GM23248 (cell line): ENCODE data around the gene ARHGEF4.

Experiments
- EZH2 ChIP-seq: fragments of 200-600 bp; sonication (generic); IDR thresholded peaks from 2 replicates; pipeline ENCODE4 v1.6.1; 2018; ENCODE audit warnings: antibody characterized with exemption, mild to moderate bottlenecking; ENCODE audit not compliant: insufficient read depth, poor library complexity, severe bottlenecking
- EZH2phosphoT487 ChIP-seq: fragments of 200-600 bp; sonication (generic); IDR thresholded peaks from 2 replicates; pipeline ENCODE4 v1.6.1; 2018; ENCODE audit warnings: antibody characterized with exemption, moderate library complexity, mild to moderate bottlenecking, low read depth; ENCODE audit not compliant: insufficient read depth

DNA sequence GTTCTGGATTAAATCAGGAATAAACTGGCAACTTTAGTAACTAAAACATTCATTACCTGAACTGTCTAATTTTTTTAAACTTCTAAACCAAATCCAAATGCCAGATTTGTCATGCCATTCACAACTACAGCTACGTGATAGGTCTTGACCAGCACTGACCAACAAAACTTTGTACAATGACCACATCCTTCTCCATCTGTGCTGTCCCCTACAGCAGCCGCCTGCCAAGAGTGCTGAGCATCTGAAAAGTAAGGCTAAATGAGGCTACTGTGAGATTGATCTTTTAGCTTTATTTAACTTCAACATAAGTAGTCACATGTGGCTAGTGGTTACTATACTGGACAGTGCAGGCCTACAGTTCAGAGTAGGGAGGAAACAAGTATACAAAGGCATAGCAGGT is 248.9 kb downstream of the ARHGEF4 start:
- TF ChIP-seq EZH2phosphoT487 = no peak
- no peak for TF ChIP-seq EZH2
